Chondrocyte (in vitro differentiated cells): ENCODE data around the gene SELPLG. TPM values are rescaled to one million over a fixed set of nuclear protein-coding genes. Genes with fewer than 3 reads are reported as not detected.
A peak's percentile ranks its signal among the peaks of the same experiment; 100 is the strongest.

Source experiments
- DNase-seq: peaks from one replicate; pipeline ENCODE4 v3.0.0; 2021; ENCODE audit warnings: mixed read lengths, low spot score
- H3K27ac Mint-ChIP-seq: one replicate; pipeline ENCODE4 v1.8.0; 2021; ENCODE audit warnings: mild to moderate bottlenecking, moderate library complexity, mixed read lengths; ENCODE audit not compliant: unreplicated experiment
- H3K27me3 Mint-ChIP-seq: 2 replicates; pipeline ENCODE4 v1.8.0; 2021; ENCODE audit warnings: low read depth, mixed read lengths
- H3K36me3 Mint-ChIP-seq: 2 replicates; pipeline ENCODE4 v1.8.0; 2021; ENCODE audit warnings: low read depth, mixed read lengths
- H3K4me1 Mint-ChIP-seq: 2 replicates; pipeline ENCODE4 v1.8.0; 2021; ENCODE audit warnings: low read depth, mild to moderate bottlenecking, mixed read lengths
- H3K4me3 Mint-ChIP-seq: one replicate; pipeline ENCODE4 v1.8.0; 2021; ENCODE audit warnings: mild to moderate bottlenecking, moderate library complexity, mixed read lengths; ENCODE audit not compliant: unreplicated experiment
- H3K9me3 Mint-ChIP-seq: 2 replicates; pipeline ENCODE4 v1.8.0; 2021; ENCODE audit warnings: low read depth, mixed read lengths
- CTCF ChIP-seq: fragments of 200-600 bp; sonication (generic); IDR thresholded peaks from 2 replicates; pipeline ENCODE4 v1.5.0; 2021; ENCODE audit warnings: antibody characterized with exemption, mild to moderate bottlenecking, moderate library complexity
- total RNA-seq: library from RNA; stranded (reverse); gene quantifications from 3 replicates; pipeline ENCODE4 v1.2.1, GENCODE V29; 2021

SELPLG gene
- total RNA-seq, 1 donor from 2014 or later: 3.2 TPM

GRCh38 chr12:108653922-108654321 lies 20.2 kb upstream of the SELPLG start:
- Mint-ChIP-seq H3K36me3 (peaks cover 35% of the 10 kb centered on the region), H3K4me1 (peaks cover 24% of the 10 kb centered on the region), H3K4me3 (no peak overlapping the region), H3K27ac (peak overlapping the region; percentile 13), H3K27me3 (no peaks in the 10 kb centered on the region), H3K9me3 (no peaks in the 10 kb centered on the region)
- no peak for TF ChIP-seq CTCF
- DNase-seq: no peak

- DNase-seq: no peak
- peak overlapping the region; percentile 47 for H3K27ac Mint-ChIP-seq
- H3K4me1 Mint-ChIP-seq: peaks cover 26% of the 10 kb centered on the region
Measured at GRCh38 chr12:108653082-108653516, 19.4 kb upstream of the SELPLG start.

GRCh38 chr12:108650083-108650482 lies 16.4 kb upstream of the SELPLG start:
- DNase-seq: no peak
- peak overlapping the region; percentile 84 for H3K27ac Mint-ChIP-seq
- no peak for TF ChIP-seq CTCF
- peaks cover 42% of the 10 kb centered on the region for H3K4me1 Mint-ChIP-seq
- H3K9me3 Mint-ChIP-seq: no peaks in the 10 kb centered on the region
- H3K4me3 Mint-ChIP-seq: no peak overlapping the region
- H3K36me3 Mint-ChIP-seq: peaks cover 43% of the 10 kb centered on the region
- H3K27me3 Mint-ChIP-seq: no peaks in the 10 kb centered on the region

More at GRCh38 chr12:108653082-108653516, 19.4 kb upstream of the SELPLG start:
- peaks cover 38% of the 10 kb centered on the region for H3K36me3 Mint-ChIP-seq
- no peak overlapping the region for H3K4me3 Mint-ChIP-seq
- H3K9me3 Mint-ChIP-seq: no peaks in the 10 kb centered on the region
- TF ChIP-seq CTCF: no peak
- H3K27me3 Mint-ChIP-seq: no peaks in the 10 kb centered on the region

- no peaks in the 10 kb centered on the region for H3K9me3 Mint-ChIP-seq
- peaks cover 46% of the 10 kb centered on the region for H3K4me1 Mint-ChIP-seq
- TF ChIP-seq CTCF: no peak
- H3K27ac Mint-ChIP-seq: peak overlapping the region; percentile 84
- no peaks in the 10 kb centered on the region for H3K27me3 Mint-ChIP-seq
- H3K36me3 Mint-ChIP-seq: peaks cover 46% of the 10 kb centered on the region
- no peak for DNase-seq
- no peak overlapping the region for H3K4me3 Mint-ChIP-seq
Measured at GRCh38 chr12:108649669-108650068, 16.0 kb upstream of the SELPLG start.

- Mint-ChIP-seq H3K4me1 (peaks cover 52% of the 10 kb centered on the region), H3K36me3 (peaks cover 50% of the 10 kb centered on the region), H3K27me3 (no peaks in the 10 kb centered on the region), H3K4me3 (no peak overlapping the region), H3K27ac (peak overlapping the region; percentile 84), H3K9me3 (no peaks in the 10 kb centered on the region)
- no peak for TF ChIP-seq CTCF
- DNase-seq: no peak
Measured at GRCh38 chr12:108649126-108649525, 15.4 kb upstream of the SELPLG start.
